Subcutaneous adipose tissue (tissue), 4 donors: ENCODE measurements around the gene CELF4. TPM values are rescaled to one million over a fixed set of nuclear protein-coding genes. Genes with fewer than 3 reads are reported as not detected.

ENCODE experiments used
- CTCF ChIP-seq: fragments of 450-650 bp; IDR thresholded peaks from one replicate; pipeline ENCODE4 v1.5.1; 2016; ENCODE audit warnings: low read depth, mild to moderate bottlenecking, control low read depth, antibody characterized with exemption, moderate library complexity
- total RNA-seq, 4 donors: library from RNA; depleted of rRNA; stranded (reverse); fragments of >200 nt; gene quantifications; one replicate each; pipeline ENCODE4 v1.1.0, GENCODE V29; 2016

Gene CELF4
- total RNA-seq, 4 donors from 2014 or later: not detected

GRCh38 chr18:37564711-37565100 lies 892 bp downstream of the CELF4 start:
- TF ChIP-seq CTCF: no peak

- no peak for TF ChIP-seq CTCF
Measured at GRCh38 chr18:37563931-37564392, 1.6 kb downstream of the CELF4 start.

- no peak for TF ChIP-seq CTCF
Measured at GRCh38 chr18:37561986-37562385, 3.6 kb downstream of the CELF4 start.

GRCh38 chr18:37560003-37560402 lies 5.6 kb downstream of the CELF4 start:
- TF ChIP-seq CTCF: no peak

- TF ChIP-seq CTCF: no peak
Measured at GRCh38 chr18:37559194-37559593, 6.4 kb downstream of the CELF4 start.

- no peak for TF ChIP-seq CTCF
Measured at GRCh38 chr18:37554399-37554787, 11.2 kb downstream of the CELF4 start.

GRCh38 chr18:37553633-37554398 lies 11.8 kb downstream of the CELF4 start:
- no peak for TF ChIP-seq CTCF
